ENCODE data around the gene PCDHB2.
"Not testable (repeated sequence)": the region's sequence is repeated elsewhere in the genome, so short reads cannot be mapped to it uniquely, and the experiment has no call there.

Gene PCDHB2

GRCh38 chr5:141137346-141137745 lies 42.9 kb downstream of the PCDHB2 start:
- not testable (repeated sequence) for DNase-seq

Measured in CD4-positive, alpha-beta T cell treated with Interferon gamma for 1 hour (primary cell).